Body of pancreas (tissue), 4 donors: ENCODE measurements around the gene NACC2.

Source experiments
- CTCF ChIP-seq, 7 experiments: fragments of 450-650 bp in 4 of 7; fragments of 200-600 bp in 3 of 7; sonication (generic) in 3 of 7; IDR thresholded peaks; one replicate each; pipeline ENCODE4 v1.5.1; 2016 to 2019; ENCODE audit warnings: antibody characterized with exemption in 7 of 7
- POLR2A ChIP-seq, 3 donors: fragments of 450-650 bp; IDR thresholded peaks; one replicate each; pipeline ENCODE4 v1.6.1; 2016; ENCODE audit warnings: antibody characterized with exemption in 3 of 3, mild to moderate bottlenecking in 2 of 3

DNA sequence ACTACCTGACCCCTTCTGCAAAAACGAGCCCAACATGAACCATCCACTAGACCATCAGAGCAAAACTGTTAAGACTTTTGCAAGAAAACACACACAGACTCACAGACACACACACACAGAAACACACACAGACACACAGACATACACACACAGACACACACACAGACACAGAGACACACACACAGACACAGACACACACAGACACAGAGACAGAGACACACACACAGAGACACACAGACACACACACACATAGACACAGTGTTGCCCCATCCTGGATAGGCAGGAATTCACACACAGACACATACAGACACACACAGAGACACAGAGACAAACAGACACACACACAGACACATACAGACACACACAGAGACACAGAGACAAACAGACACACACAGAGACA, 52.5 kb downstream of the NACC2 start:
- TF ChIP-seq CTCF (IDR thresholded peaks at IDR 0.05) (no peak), POLR2A (IDR thresholded peaks at IDR 0.05) (no peak)
